ENCODE results near the gene NKD1. TPM values are rescaled to one million over a fixed set of nuclear protein-coding genes. Genes with fewer than 3 reads are reported as not detected.
"Not testable (repeated sequence)": the region's sequence is repeated elsewhere in the genome, so short reads cannot be mapped to it uniquely, and the experiment has no call there.

The NKD1 gene
- total RNA-seq, 2 experiments from 2014 or later: 0.26 to 0.44 TPM

DNA sequence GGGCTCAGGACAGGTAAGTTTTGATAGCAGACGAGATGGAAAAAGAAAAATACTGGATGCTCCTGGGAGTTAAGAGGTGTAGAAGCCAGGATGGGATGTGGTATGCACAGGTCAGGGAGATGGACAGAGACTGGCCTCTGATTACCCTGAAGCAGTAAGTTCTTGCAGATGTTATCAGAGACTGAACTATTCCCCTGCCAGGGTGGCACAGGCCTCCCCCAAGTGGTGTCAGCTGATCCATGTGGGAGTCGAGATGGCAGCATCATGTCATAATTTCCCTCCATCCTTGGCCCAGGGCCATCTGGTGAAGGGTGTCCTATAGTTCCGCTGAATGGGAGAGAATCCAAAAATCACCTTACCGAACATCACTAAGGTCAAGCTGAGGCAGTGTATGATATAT, 14.1 kb upstream of the NKD1 start:
- CTCF ChIA-PET: no interaction called here
- POLR2A ChIA-PET: no interaction called here
- DNase-seq (no peak), ATAC-seq (no peak)
- peaks cover 13% of the 10 kb centered on the region for H3K27me3 Mint-ChIP-seq (ENCODE audit: low read depth)
- no peak overlapping the region for H3K27ac Mint-ChIP-seq
- H3K9me3 Mint-ChIP-seq (ENCODE audit: insufficient read depth): peaks cover 11% of the 10 kb centered on the region
- no peaks in the 10 kb centered on the region for H3K4me1 Mint-ChIP-seq (ENCODE audit: low read depth)
- H3K36me3 Mint-ChIP-seq (ENCODE audit: low read depth): no peaks in the 10 kb centered on the region
- no peak overlapping the region for H3K4me3 Mint-ChIP-seq

DNA sequence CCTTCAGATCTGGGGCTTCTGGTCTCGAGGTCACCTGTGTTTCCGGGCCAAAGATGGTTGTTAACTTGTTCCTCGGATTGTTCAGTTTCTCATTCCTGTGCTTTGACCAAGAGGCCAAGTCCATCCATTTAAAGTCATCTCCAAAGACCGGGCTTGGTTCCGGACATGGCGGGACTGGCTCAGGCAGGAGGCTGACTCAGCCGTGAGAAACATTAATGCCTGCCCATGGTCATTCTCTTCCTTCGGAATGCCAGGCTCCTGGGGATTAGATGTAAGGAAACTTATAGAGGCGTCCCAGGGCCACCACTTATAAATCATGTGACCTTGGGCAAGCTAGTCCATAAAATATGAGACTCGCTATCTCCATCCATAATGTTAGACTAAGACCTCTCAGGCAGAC, 13.6 kb upstream of the NKD1 start:
- no peak for ATAC-seq
- peaks cover 16% of the 10 kb centered on the region for H3K27me3 Mint-ChIP-seq (ENCODE audit: low read depth)

DNA sequence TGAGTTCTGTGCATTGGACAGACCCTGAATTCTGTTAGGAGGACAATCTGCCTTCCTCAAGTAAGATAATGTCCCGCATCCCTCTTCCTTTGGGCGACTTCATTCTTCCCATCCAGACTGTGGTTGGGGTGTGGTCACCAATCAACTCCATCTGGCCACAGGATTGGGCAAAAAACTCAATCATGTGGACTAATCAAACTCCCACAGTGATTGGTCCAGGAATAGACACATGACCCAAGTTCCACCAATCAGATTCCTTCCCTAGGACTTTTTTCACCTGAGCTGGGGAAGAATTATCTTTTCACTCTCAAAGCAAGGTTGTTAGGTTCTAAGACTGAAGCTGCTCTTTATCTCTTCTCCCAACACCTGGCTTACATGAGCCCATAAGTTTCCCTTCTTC, 13.2 kb upstream of the NKD1 start:
- ATAC-seq (no peak), DNase-seq (no peak)
- Mint-ChIP-seq H3K4me1 (ENCODE audit: low read depth) (no peaks in the 10 kb centered on the region), H3K9me3 (ENCODE audit: insufficient read depth) (peaks cover 4% of the 10 kb centered on the region), H3K36me3 (ENCODE audit: low read depth) (no peaks in the 10 kb centered on the region), H3K27me3 (ENCODE audit: low read depth) (peaks cover 16% of the 10 kb centered on the region), H3K27ac (no peak overlapping the region), H3K4me3 (no peak overlapping the region)
- ChIA-PET POLR2A (no interaction called here), CTCF (no interaction called here)

More for the DNA sequence above, 13.6 kb upstream of the NKD1 start:
- ChIA-PET POLR2A (no interaction called here), CTCF (no interaction called here)
- Mint-ChIP-seq H3K9me3 (ENCODE audit: insufficient read depth) (peaks cover 7% of the 10 kb centered on the region), H3K4me3 (no peak overlapping the region), H3K36me3 (ENCODE audit: low read depth) (no peaks in the 10 kb centered on the region), H3K27ac (no peak overlapping the region), H3K4me1 (ENCODE audit: low read depth) (no peaks in the 10 kb centered on the region)
- DNase-seq: no peak

DNA sequence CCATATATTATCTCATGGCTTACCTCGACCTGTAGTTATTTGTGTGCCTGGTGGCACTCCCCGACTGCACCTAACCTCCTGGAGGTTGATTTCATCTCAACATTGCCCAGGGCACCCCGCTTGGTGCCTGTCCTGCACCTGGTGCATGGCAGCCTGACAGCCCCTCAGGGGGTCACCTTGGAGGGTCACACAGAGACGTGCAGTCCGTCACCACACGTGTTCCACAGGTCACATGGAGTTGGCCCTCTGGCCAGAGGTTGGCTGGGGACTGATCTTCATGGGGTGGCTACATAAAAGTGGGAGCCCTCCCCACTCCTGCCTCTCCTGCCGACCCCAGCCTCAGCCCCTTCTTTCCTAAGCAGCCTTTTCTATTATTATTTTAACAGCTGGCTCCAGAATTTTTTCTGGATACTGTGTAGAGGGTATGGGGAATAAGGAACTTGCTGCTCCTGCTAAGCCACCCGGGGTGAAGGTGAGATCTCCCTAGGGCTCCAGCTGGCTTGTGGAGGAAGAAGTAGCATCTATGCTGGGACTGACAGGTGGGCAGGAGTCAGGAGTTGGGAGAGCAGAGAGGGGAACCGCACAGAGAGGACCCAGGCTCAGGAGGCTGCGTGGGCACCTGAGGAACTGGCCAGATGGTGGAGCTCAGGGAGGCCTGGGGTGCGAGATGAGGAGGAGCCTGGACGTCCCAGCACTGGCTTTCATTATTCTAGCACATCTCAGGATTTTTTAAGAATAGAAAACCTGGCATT, 12.5 kb upstream of the NKD1 start:
- Mint-ChIP-seq H3K9me3 (ENCODE audit: insufficient read depth) (no peaks in the 10 kb centered on the region), H3K36me3 (ENCODE audit: low read depth) (no peaks in the 10 kb centered on the region), H3K4me3 (no peak overlapping the region), H3K27ac (no peak overlapping the region), H3K27me3 (ENCODE audit: low read depth) (peaks cover 16% of the 10 kb centered on the region), H3K4me1 (ENCODE audit: low read depth) (no peaks in the 10 kb centered on the region)
- CTCF ChIA-PET: no interaction called here
- ATAC-seq (no peak), DNase-seq (no peak)
- POLR2A ChIA-PET: no interaction called here

DNA sequence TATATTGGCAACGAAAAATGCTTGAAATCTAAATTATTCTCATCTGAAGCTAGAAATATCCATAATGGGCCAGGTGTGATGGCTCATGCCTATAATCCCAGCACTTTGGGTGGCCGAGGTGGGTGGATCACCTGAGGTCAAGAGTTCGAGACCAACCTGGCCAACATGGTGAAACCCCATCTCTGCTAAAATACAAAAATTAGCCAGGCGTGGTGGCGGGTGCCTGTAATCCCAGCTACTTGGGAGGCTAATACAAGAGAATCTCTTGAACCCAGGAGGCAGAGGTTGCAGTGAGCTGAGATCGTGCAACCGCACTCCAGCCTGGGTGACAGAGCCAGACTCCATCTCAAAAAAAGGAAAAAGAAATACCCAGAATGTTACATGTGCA, 11.9 kb upstream of the NKD1 start:
- POLR2A ChIA-PET; DNase-seq; H3K4me1 Mint-ChIP-seq (ENCODE audit: low read depth); H3K9me3 Mint-ChIP-seq (ENCODE audit: insufficient read depth); H3K27ac Mint-ChIP-seq; H3K36me3 Mint-ChIP-seq (ENCODE audit: low read depth); ATAC-seq; H3K4me3 Mint-ChIP-seq: not testable (repeated sequence)
- CTCF ChIA-PET: interaction anchor here (1.4 to 1.7 kb wide), 2 partner anchors 129 to 270 kb away, joined by 3 to 4 read pairs; no protein-coding TSS in a partner anchor
- peaks cover 17% of the 10 kb centered on the region for H3K27me3 Mint-ChIP-seq (ENCODE audit: low read depth)

DNA sequence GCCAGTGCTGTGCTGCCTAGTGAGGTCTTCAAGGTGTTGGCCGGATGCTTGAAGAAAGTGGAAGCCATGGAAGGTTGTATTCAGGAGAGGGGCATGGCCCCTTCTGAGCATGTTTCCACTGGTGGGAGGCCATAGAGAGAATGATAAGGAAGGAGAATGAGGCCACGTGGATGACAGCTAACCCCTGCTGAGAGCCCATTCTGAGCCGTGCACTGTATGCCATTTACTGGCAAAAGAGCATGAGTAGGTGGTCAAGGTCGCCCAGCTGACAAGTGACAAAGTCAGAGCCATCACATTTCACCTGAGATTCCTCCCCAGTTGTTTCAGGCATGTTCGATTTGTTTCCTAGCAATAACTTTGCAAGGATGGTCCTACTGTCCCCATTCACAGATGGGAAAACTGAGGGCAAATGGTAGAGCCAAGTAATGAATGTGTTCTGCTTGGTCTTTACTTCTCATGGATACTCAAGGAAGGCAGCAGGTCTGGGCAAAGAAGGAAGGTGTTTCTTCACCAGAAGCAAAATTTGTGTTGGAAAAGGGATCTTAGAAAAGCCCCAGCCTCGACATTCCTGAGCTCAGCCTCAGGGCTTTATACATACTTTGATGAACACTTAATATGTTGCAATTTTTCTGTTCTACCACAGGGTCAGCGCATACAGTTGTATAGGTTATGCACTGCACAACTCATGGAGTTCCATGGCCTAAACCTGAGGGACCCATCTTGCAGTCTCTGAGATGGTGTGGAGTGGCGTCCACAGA, 10.5 kb upstream of the NKD1 start:
- DNase-seq: no peak
- H3K27ac Mint-ChIP-seq: no peak overlapping the region
- no peak overlapping the region for H3K4me3 Mint-ChIP-seq
- H3K36me3 Mint-ChIP-seq (ENCODE audit: low read depth): no peaks in the 10 kb centered on the region
- ATAC-seq: no peak
- H3K4me1 Mint-ChIP-seq (ENCODE audit: low read depth): no peaks in the 10 kb centered on the region
- CTCF ChIA-PET: interaction anchor here (1.4 to 1.7 kb wide), 2 partner anchors 128 to 268 kb away, joined by 3 to 4 read pairs; no protein-coding TSS in a partner anchor
- POLR2A ChIA-PET: no interaction called here
- peaks cover 31% of the 10 kb centered on the region for H3K27me3 Mint-ChIP-seq (ENCODE audit: low read depth)
- H3K9me3 Mint-ChIP-seq (ENCODE audit: insufficient read depth): peaks cover under 1% of the 10 kb centered on the region

DNA sequence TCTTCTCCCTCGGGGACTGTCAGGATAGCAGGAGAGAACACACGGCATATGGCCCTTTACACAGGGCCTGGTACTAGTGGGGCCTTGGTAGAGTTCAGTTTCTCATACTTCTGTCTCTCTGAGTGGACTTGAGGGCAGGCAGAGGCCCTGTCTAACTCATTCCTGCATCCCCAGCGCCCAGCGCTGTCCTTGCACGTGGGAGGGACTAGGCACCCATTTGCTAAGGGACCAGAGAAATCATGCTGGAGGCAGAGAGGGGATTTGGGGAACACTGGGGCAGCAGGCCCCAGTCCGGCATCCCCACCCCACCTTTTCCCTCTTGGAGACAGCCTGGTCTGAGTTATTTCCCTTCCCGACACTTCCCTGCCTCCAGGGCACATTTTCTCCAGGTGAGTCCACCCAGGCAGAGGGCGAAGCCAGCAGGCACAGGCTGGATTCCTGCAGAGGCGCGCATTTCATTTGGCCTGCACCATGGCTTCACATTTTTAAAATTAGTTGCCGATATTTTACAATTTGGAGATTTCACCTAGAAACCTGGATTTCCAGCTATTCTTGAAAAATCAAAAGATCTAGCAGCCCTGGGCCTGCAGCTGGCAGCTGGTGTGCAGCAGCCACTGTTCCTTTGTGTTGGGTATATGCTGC, 9.7 kb upstream of the NKD1 start:
- no peak overlapping the region for H3K4me3 Mint-ChIP-seq
- H3K27me3 Mint-ChIP-seq (ENCODE audit: low read depth): peaks cover 38% of the 10 kb centered on the region
- ChIA-PET CTCF (no interaction called here), POLR2A (no interaction called here)
- no peaks in the 10 kb centered on the region for H3K36me3 Mint-ChIP-seq (ENCODE audit: low read depth)
- DNase-seq: no peak
- ATAC-seq: no peak
- no peaks in the 10 kb centered on the region for H3K4me1 Mint-ChIP-seq (ENCODE audit: low read depth)
- peaks cover 9% of the 10 kb centered on the region for H3K9me3 Mint-ChIP-seq (ENCODE audit: insufficient read depth)
- no peak overlapping the region for H3K27ac Mint-ChIP-seq

DNA sequence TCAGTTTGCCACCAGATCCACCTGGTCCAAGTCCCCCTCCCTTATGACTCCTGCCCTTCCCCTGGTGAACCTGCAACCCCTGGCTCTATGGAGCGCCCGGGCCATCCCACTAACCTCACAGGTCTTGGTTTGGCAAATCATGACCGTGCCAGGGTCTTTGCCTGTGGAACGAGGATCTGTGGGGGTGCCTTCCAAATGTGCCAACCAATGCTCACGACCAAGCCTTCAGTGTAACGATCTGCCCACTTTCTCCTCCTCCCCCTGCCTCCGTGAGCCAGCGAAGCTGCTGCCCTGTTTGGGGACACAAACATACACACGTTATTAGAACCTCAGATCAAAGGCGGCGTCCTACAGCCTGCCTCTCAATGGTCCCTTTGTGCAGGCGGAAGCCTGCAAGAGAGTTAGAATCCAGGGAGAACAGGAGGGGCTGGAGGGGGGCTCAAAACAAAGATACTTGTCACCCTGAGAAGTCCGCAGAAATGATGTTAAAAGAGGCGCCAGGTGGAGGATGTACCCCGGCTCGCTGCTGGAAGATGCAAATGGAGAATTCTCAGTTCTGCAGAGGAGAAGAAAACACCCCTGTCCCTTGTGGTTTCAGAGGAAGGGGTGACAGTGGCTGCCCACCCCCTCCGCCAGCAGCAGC, 9.0 kb upstream of the NKD1 start:
- DNase-seq (no peak), ATAC-seq (no peak)
- Mint-ChIP-seq H3K27me3 (ENCODE audit: low read depth) (peaks cover 44% of the 10 kb centered on the region), H3K4me1 (ENCODE audit: low read depth) (no peaks in the 10 kb centered on the region), H3K4me3 (no peak overlapping the region), H3K36me3 (ENCODE audit: low read depth) (peaks cover 4% of the 10 kb centered on the region), H3K27ac (no peak overlapping the region), H3K9me3 (ENCODE audit: insufficient read depth) (peaks cover 9% of the 10 kb centered on the region)
- ChIA-PET POLR2A (no interaction called here), CTCF (no interaction called here)

DNA sequence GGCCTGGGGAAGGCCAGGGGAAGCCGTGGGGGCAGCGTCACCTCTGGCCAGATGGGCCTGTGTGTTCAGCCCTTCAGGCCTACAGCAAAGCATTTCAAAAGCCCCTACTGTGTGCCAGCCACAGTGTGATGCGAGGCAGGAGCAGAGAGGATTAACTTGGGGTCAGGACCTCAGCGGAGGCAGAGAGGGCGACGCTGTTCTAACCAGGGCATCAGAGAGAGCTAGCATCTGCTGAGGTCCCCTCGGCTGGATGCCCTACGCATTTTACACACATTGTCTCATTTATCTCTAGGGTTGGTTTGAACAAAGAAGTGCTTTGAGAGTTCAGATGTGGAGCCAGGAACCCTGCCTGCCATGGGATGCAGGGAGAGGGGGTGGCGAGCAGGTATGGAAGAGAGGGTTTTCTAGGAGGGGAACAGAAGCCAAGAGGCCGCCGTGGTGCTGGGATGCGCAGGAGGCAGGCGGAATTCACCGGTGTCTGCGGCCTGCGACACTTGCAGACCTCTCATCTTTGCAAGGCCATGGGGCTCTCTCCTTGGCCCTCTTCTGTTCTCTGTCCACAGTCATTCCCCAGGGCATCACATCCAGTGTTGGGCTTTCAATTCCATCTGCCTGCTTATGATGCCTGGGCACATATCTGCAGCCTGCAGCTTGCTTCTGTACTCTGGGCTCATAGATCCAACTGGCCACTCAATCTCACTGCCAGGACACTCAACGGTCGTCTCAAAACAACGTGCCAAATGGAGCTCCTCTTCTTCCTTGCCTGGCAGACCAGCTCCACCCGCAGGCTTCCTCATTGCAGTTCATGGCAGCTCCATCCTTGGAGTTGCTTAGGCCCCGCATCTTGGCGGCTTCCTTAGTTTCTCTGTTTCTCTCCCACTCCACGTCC, 8.1 kb upstream of the NKD1 start:
- Mint-ChIP-seq H3K27ac (no peak overlapping the region), H3K4me1 (ENCODE audit: low read depth) (no peaks in the 10 kb centered on the region), H3K9me3 (ENCODE audit: insufficient read depth) (peaks cover 13% of the 10 kb centered on the region), H3K4me3 (no peak overlapping the region), H3K36me3 (ENCODE audit: low read depth) (peaks cover 7% of the 10 kb centered on the region), H3K27me3 (ENCODE audit: low read depth) (peaks cover 52% of the 10 kb centered on the region)
- ATAC-seq: no peak
- ChIA-PET POLR2A (no interaction called here), CTCF (interaction anchor here (0.6 to 2.3 kb wide), 4 partner anchors 30 to 322 kb away, joined by 3 to 7 read pairs (median 4); no protein-coding TSS in a partner anchor)
- no peak for DNase-seq

DNA sequence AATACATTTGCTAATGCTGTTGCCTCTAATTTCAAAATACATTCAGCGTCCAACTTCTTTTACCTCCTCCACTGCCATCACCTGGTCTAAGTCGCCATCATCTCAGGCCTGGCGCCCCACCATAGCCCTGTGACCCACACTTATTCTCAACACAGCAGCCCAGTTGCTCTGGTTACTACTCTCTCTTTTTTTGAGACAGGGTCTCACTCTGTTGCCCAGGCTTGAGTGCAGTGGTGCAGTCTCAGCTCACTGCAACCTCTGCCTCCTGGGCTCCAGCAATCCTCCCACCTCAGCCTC, 7.5 kb upstream of the NKD1 start:
- no peak overlapping the region for H3K4me3 Mint-ChIP-seq
- ATAC-seq: no peak
- no peaks in the 10 kb centered on the region for H3K4me1 Mint-ChIP-seq (ENCODE audit: low read depth)
- peaks cover 7% of the 10 kb centered on the region for H3K36me3 Mint-ChIP-seq (ENCODE audit: low read depth)
- CTCF ChIA-PET: interaction anchor here (0.8 to 2.3 kb wide), 3 partner anchors 31 to 126 kb away, joined by 3 to 7 read pairs (median 4); no protein-coding TSS in a partner anchor
- H3K27me3 Mint-ChIP-seq (ENCODE audit: low read depth): peaks cover 55% of the 10 kb centered on the region
- H3K27ac Mint-ChIP-seq: no peak overlapping the region
- peaks cover 13% of the 10 kb centered on the region for H3K9me3 Mint-ChIP-seq (ENCODE audit: insufficient read depth)
- DNase-seq: no peak
- POLR2A ChIA-PET: no interaction called here

DNA sequence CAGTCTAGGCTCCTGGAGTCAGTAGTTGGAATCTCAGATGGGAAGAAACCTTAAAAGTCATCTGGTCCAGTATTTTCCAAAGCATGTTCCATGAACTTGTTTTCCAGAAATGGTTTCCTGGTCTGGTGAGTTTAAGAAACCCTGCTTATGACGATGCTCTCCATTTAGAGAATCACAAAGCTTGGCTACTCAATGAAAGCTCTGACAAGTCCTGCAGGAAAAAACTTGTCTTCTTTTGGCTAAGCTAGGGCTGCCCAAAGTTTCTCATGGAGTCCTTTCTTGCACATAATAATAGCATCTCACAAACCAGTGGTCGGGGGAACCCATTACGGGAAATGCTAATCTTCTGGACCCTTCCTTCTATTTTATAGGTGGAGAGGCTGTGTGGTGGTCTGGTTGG, 5.5 kb upstream of the NKD1 start:
- Mint-ChIP-seq H3K9me3 (ENCODE audit: insufficient read depth) (peaks cover 13% of the 10 kb centered on the region), H3K4me3 (no peak overlapping the region), H3K27ac (no peak overlapping the region), H3K36me3 (ENCODE audit: low read depth) (peaks cover 7% of the 10 kb centered on the region), H3K27me3 (ENCODE audit: low read depth) (peaks cover 64% of the 10 kb centered on the region), H3K4me1 (ENCODE audit: low read depth) (peaks cover 6% of the 10 kb centered on the region)
- no peak for ATAC-seq
- DNase-seq: no peak
- POLR2A ChIA-PET: no interaction called here
- CTCF ChIA-PET: interaction anchor here (0.9 to 1.4 kb wide), 2 partner anchors 123 to 264 kb away, joined by 3 to 4 read pairs; no protein-coding TSS in a partner anchor

Data from activated CD8-positive, alpha-beta T cell treated with anti-CD3 and anti-CD28 coated beads, Interleukin-2, amount 10 ng/mL, durations not matched to agents 7 days and 5 days (primary cell).